IPS DF 6.9 (cell line): ENCODE results near the gene RAET1E.
A peak's percentile ranks its signal among the peaks of the same experiment; 100 is the strongest.
"Not testable (repeated sequence)": the region's sequence is repeated elsewhere in the genome, so short reads cannot be mapped to it uniquely, and the experiment has no call there.

ENCODE experiments used
- DNase-seq: peaks from one replicate; pipeline ENCODE4 v3.0.0-alpha.2; 2013; ENCODE audit warnings: low read depth, low spot score
- H3K27ac ChIP-seq: one replicate; pipeline ENCODE4 v1.5.1; 2013; ENCODE audit warnings: low read length, control low read depth
- H3K27me3 ChIP-seq: 2 replicates; pipeline ENCODE4 v1.6.1; 2013; ENCODE audit warnings: mild to moderate bottlenecking, low read length; ENCODE audit not compliant: control insufficient read depth, insufficient read depth
- H3K36me3 ChIP-seq: 2 replicates; pipeline ENCODE4 v1.6.1; 2013; ENCODE audit warnings: low read length; ENCODE audit not compliant: control insufficient read depth, insufficient read depth
- H3K4me1 ChIP-seq: 2 replicates; pipeline ENCODE4 v1.6.1; 2013; ENCODE audit warnings: low read length; ENCODE audit not compliant: control insufficient read depth, insufficient read depth
- H3K4me3 ChIP-seq: 2 replicates; pipeline ENCODE4 v1.5.1; 2013; ENCODE audit warnings: mild to moderate bottlenecking, low read length
- H3K9me3 ChIP-seq: 2 replicates; pipeline ENCODE4 v1.6.1; 2013; ENCODE audit warnings: low read length, inconsistent platforms; ENCODE audit not compliant: control insufficient read depth, insufficient read depth
- WGBS: extraction: QIAGEN DNeasy Blood & Tissue Kit; methylation state at CpG from one replicate; pipeline ENCODE4 v1.1.7; 2013; ENCODE audit warnings: mixed read lengths, missing lambda C conversion rate; ENCODE audit not compliant: insufficient read length, insufficient coverage; 5-methylcytosine and 5-hydroxymethylcytosine counted together

Gene RAET1E

DNA sequence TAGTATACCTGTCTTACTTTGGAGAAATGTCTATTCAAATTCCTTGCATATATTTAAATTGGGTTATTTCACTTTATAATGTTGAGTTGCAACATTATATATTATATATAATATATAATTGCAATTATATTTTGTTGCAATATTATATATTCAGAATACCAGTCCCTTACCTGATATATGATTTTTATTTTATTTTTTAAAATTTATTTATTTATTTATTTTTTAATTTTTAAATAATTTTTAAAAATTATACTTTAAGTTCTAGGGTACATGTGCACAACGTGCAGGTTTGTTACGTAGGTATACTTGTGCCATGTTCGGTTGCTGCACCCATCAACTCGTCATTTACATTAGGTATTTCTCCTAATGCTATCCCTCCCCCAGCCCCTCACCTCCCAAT is 29.1 kb upstream of the RAET1E start:
- not testable (repeated sequence) for H3K36me3 ChIP-seq, H3K9me3 ChIP-seq, H3K4me3 ChIP-seq, DNase-seq, H3K27ac ChIP-seq, H3K4me1 ChIP-seq
- H3K27me3 ChIP-seq = peaks cover 33% of the 10 kb centered on the region
- WGBS = no CpG with 5 or more reads among the region's 4 CpGs

DNA sequence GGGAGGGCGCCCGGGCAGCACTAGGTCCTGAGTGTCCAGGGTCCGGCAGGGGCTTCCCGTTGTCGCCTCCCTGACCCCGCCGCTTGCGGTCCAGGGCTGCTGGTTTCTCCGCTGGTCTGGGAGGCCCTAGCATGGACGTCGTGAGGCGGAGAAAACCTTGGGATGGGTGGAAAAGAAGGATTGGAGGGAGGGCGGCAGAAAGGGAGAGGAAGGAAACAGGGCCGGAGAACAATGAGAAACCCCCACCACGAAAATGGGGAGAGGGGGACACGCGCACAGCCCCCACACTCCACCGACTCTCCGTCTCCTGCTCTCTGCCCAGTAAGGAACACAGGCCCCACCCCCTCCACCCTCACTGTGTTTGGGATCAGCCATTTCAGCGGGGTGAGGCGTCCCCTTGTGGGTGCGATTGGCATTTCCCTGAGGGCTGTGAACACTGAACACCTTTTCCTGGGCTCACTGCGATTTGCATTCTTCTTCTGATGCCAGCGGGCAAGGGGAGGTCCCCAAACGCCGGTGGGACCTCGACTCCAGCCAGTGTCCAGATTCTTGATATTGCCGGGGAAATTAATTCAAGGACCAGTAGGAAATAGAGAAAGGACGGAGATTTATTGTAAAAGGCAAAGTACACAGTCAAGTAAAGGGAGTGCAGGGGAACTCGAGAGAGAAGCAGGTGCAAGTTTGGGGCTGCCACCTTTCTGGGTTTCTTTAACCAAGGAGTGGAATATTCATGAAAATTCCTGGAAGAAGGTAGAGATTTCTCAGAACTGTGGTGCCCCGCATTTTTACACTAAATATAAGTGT is 28.3 kb upstream of the RAET1E start:
- H3K27me3 ChIP-seq = peaks cover 41% of the 10 kb centered on the region
- H3K27ac ChIP-seq = no peak overlapping the region
- WGBS = no CpG with 5 or more reads among the region's 31 CpGs
- peak; percentile 66 for DNase-seq
- no peaks in the 10 kb centered on the region; the same call in 1 of the 2 replicates for H3K4me1 ChIP-seq
- H3K9me3 ChIP-seq = no peaks in the 10 kb centered on the region
- H3K36me3 ChIP-seq = no peaks in the 10 kb centered on the region
- H3K4me3 ChIP-seq = peak overlapping the region; percentile 32; the same call in 1 of the 2 replicates

DNA sequence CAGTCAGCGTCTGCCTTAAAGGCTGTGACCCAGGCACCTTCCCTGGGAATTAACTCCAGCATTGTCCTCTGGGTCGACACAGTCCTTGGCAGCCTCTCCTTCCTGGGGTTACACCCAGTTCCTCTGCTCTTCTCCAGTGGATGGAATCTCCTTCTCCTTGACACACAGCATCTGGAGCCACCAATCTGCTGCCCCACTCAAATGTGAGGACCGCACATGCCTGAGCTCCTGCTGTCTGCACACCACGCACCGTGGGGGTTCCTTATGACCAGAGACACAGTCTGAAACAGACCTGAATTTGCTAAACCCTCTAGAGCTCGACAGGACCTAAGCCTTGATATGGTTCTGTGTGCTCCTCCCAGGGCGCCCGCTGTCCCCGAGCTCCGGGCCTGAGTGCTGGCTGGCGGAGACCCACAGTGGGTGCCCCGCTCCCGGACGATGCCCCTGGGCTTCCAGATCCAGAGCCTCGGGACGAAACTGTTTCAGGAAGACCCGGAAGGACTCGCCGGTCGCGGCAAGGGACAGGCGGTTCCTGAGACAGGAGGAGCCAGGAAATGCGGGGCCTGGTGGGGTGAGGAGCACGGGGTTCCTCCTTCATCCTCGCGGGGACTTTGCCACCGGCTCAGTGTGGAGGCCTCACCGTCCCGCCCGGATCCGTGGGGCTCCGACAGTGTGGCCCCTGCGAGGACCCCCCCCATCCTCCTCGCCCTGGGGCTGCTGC is 27.5 kb upstream of the RAET1E start:
- H3K36me3 ChIP-seq = no peaks in the 10 kb centered on the region
- no peak for DNase-seq
- no peaks in the 10 kb centered on the region; the same call in 1 of the 2 replicates for H3K4me1 ChIP-seq
- peaks cover 45% of the 10 kb centered on the region for H3K27me3 ChIP-seq
- no CpG with 5 or more reads among the region's 34 CpGs for WGBS
- H3K4me3 ChIP-seq = peak overlapping the region; percentile 32; the same call in 1 of the 2 replicates
- no peaks in the 10 kb centered on the region for H3K9me3 ChIP-seq
- no peak overlapping the region for H3K27ac ChIP-seq

DNA sequence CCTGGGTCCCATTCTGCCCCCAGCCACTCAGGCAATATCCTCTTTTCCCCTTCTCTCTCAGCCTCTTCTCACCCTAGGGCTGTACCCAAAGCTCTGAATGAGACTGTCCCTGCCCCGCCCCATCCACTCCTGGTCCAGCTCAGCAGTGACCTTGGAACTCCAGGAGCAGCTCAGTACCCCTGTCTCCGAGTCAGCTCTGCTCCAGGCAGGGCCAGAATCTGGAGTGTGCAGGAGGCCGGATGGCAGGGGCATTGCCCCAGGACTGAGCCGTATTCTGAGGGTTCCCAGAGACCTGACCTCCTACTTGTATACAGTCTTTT is 27.0 kb upstream of the RAET1E start:
- no peak for DNase-seq
- Histone ChIP-seq H3K4me1 (no peaks in the 10 kb centered on the region; the same call in 1 of the 2 replicates), H3K9me3 (no peaks in the 10 kb centered on the region), H3K4me3 (no peak overlapping the region), H3K27ac (no peak overlapping the region), H3K27me3 (peaks cover 45% of the 10 kb centered on the region), H3K36me3 (no peaks in the 10 kb centered on the region)
- WGBS = no CpG with 5 or more reads among the region's 4 CpGs

DNA sequence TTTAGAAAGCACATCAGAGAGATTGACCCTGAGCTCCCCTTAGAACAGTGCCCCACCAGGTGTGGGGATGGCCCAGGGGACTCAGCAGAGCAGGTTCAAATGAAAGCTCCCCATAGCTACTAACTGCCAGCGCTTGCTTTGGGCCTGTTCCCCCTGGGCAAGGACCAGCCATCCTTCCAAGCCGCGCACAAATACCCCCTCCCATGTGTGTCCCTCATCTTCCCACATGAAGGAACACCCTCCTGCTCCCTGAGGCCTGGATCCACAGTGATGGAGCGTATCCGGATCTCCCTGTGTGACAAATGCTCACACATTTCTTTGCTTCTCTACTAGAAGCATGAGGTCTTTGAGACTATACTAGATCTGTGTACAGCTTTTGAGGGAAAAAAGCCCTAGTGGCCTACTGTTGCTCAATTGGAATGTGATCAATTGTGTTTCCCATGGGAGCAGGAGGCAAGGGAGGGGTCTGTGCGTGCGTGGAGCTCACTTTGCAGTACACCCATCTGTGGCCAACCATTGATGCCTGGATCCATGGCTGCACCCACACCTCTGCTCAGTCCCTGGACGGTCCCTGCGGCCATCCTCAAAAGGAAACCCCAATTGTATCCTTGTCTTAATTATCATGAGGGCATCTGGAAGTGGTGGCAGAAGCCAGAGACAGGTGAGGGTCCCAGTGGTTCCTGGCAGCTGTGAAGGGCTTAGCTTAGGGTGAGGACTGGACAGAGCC is 26.5 kb upstream of the RAET1E start:
- H3K9me3 ChIP-seq = no peaks in the 10 kb centered on the region
- H3K36me3 ChIP-seq = no peaks in the 10 kb centered on the region
- DNase-seq = no peak
- peaks cover 45% of the 10 kb centered on the region for H3K27me3 ChIP-seq
- H3K27ac ChIP-seq = no peak overlapping the region
- no peak overlapping the region for H3K4me3 ChIP-seq
- WGBS = no CpG with 5 or more reads among the region's 9 CpGs
- no peaks in the 10 kb centered on the region; the same call in 1 of the 2 replicates for H3K4me1 ChIP-seq

DNA sequence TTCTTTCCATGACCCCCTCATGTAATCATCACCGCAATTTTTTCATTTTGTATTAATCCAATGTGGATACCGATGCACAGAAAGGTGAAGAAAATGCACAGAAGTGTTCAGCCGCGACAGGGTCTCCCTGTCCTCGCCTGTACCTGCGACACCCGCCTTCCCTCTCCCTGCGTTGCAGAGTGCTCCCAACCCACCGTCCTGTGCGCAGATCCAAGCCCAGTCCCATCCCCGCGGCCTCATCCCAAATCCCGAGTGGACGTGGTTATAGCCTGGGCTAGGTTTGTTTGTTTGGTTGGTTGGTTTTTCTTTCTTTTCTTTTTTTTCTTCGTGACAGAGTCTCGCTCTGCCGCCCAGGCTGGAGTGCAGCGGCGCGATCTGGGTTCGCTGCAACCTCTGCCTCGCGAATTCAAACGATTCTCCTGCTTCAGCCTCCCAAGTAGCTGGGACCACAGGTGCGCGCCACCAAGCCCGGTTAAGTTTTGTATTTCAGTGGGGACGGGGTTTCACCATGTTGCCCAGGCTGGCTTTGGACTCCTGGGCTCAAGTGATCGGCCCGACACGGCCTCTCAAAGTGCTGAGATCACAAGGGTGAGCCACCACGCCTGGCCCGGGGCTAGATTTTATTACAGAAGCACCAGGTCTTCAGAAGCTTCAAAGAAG is 25.5 kb upstream of the RAET1E start:
- Histone ChIP-seq H3K27me3 (peaks cover 45% of the 10 kb centered on the region), H3K4me1 (no peaks in the 10 kb centered on the region; the same call in 1 of the 2 replicates), H3K27ac (no peak overlapping the region), H3K9me3 (no peaks in the 10 kb centered on the region), H3K4me3 (peak overlapping the region; percentile 16; the same call in 1 of the 2 replicates), H3K36me3 (no peaks in the 10 kb centered on the region)
- WGBS = no CpG with 5 or more reads among the region's 33 CpGs
- DNase-seq = no peak

DNA sequence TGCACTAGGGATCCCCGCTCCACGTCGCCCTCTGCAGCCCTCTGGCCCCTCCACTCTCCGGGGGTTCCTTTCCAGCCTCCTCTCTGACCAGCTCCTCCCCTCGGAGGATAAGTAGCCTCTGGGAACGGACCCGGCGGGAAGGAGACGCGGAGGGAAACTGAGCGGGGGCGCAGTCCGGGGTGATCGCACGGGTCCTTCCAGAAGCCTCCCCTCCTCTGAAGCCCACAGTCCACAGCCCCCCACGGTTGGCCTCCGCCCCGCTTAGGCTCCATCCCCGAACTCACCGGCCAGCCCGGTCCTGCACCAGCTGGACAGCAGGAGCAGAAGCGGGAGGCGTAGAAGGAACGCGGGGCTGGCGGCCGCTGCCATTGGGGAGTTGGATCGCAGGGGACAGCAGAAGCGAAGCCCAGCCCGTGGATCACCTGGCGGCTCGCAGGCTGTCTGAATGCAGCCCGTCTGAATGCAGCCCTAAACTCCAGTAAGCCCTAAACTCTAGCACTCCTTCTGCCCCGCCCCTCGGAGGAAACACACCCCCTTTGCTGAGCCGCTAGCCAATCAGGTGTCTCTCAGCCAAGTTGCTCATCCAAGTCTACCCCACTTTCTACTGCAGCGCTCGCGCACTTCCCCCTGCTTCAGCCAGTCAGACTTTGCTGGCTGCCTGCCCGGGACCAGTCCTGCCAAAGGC is 24.9 kb upstream of the RAET1E start, which contains the start of gene RAET1G:
Gene RAET1G (minus strand): TSS at position 480 of the 685 bp plus-strand sequence. CDS start 111 bp downstream, at position 369.
- Histone ChIP-seq H3K9me3 (no peaks in the 10 kb centered on the region), H3K36me3 (no peaks in the 10 kb centered on the region), H3K4me3 (peak within 1 kb of the TSS; percentile 56), H3K27ac (no peak within 1 kb of the TSS), H3K4me1 (no peaks in the 10 kb centered on the region; the same call in 1 of the 2 replicates), H3K27me3 (peaks cover 45% of the 10 kb centered on the region)
- peak; percentile 82 for DNase-seq
- no CpG with 5 or more reads among the region's 40 CpGs for WGBS

DNA sequence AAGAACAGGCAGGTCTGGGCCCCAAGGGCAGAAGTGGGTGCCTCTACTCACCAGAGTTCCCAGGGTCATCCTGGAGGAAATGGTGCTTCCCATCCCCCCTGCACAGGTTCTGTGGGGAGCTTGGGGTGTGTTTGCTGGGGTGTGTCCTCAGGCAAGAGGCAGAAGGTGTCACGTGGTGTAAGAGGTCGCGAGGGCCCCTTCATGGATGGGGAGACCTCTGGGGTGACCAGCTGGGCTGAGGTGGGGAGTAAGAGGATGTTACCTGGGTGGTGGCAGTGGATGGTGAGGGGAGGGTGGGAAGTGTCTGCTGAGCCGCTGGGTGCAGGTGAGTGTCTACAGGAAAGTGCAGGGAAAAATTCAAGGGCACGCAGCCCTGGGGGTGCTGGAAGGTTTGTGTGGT is 24.2 kb upstream of the RAET1E start:
- not testable (repeated sequence) for H3K4me1 ChIP-seq, DNase-seq, H3K4me3 ChIP-seq, H3K9me3 ChIP-seq, H3K27ac ChIP-seq, H3K36me3 ChIP-seq
- whole genome bisulfite sequencing = no CpG with 5 or more reads among the region's 5 CpGs
- peaks cover 45% of the 10 kb centered on the region for H3K27me3 ChIP-seq

DNA sequence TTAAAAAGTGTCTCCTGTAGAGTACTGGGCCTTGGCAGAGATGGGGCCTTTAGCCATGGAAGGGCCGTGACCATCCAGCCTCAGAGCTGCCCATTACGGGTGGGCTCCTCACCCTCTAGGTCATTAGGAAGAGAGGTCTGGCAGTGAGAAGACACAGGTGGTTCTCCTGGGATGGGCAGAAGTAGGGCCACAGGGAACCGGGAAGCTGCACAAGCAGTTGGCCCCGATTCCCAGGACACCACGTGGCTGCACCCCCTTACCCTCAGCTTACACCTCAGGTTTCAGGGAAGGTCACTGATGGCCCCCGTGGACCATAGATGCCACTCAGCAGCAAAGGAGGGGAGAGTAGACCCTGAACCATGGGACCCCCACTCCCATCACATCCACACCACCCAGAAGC is 23.4 kb upstream of the RAET1E start:
- H3K4me3 ChIP-seq = no peak overlapping the region
- H3K9me3 ChIP-seq = no peaks in the 10 kb centered on the region
- no peak for DNase-seq
- no peaks in the 10 kb centered on the region for H3K36me3 ChIP-seq
- H3K27ac ChIP-seq = no peak overlapping the region
- H3K27me3 ChIP-seq = peaks cover 45% of the 10 kb centered on the region
- WGBS = no CpG with 5 or more reads among the region's 6 CpGs
- H3K4me1 ChIP-seq = no peaks in the 10 kb centered on the region; the same call in 1 of the 2 replicates
